GM23248 (cell line): ENCODE data around the gene LRMDA.

Experiments used
- EZH2 ChIP-seq: fragments of 200-600 bp; sonication (generic); IDR thresholded peaks from 2 replicates; pipeline ENCODE4 v1.6.1; 2018; ENCODE audit warnings: antibody characterized with exemption, mild to moderate bottlenecking; ENCODE audit not compliant: insufficient read depth, poor library complexity, severe bottlenecking
- EZH2phosphoT487 ChIP-seq: fragments of 200-600 bp; sonication (generic); IDR thresholded peaks from 2 replicates; pipeline ENCODE4 v1.6.1; 2018; ENCODE audit warnings: antibody characterized with exemption, moderate library complexity, mild to moderate bottlenecking, low read depth; ENCODE audit not compliant: insufficient read depth

DNA sequence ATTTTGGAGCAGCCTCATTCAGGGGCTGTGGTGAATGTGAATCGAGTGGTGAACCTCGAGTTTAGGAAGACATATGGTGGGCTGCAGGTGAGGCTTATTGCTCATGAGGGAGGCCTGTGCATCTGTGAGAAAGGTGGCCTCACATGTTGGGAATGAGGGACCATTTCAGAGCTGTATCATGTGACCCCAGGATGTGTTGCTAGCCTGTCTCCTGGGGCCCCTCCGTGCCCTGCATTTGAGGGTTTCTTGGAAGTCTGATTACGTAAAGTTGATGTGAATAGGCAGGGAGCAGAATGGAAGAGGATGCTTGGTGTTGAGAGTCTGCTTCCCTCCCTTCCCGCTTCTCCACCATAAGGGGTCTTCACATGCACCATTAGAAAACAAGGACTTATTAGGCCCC is 569.1 kb downstream of the LRMDA start:
- TF ChIP-seq EZH2 (no peak), EZH2phosphoT487 (no peak)
